ENCODE measurements around the gene GAS2.
A peak's percentile ranks its signal among the peaks of the same experiment; 100 is the strongest.

GAS2 gene

GRCh38 chr11:22659783-22660182 lies 6.6 kb upstream of the GAS2 start:
- H3K27me3 Mint-ChIP-seq (ENCODE audit: low read depth) = peaks cover 11% of the 10 kb centered on the region
- no peaks in the 10 kb centered on the region for H3K36me3 Mint-ChIP-seq (ENCODE audit: low read depth)
- no peak overlapping the region for H3K4me3 Mint-ChIP-seq
- H3K9me3 Mint-ChIP-seq = no peaks in the 10 kb centered on the region
- H3K27ac Mint-ChIP-seq = no peak overlapping the region
- H3K4me1 Mint-ChIP-seq (ENCODE audit: low read depth) = peaks cover 17% of the 10 kb centered on the region

- H3K4me3 Mint-ChIP-seq = peak overlapping the region; percentile 87
- H3K4me1 Mint-ChIP-seq (ENCODE audit: low read depth) = peaks cover 17% of the 10 kb centered on the region
- no peaks in the 10 kb centered on the region for H3K36me3 Mint-ChIP-seq (ENCODE audit: low read depth)
- no peaks in the 10 kb centered on the region for H3K9me3 Mint-ChIP-seq
- peaks cover 60% of the 10 kb centered on the region for H3K27me3 Mint-ChIP-seq (ENCODE audit: low read depth)
- H3K27ac Mint-ChIP-seq = no peak overlapping the region
Measured at GRCh38 chr11:22666688-22667439, 453 bp downstream of the GAS2 start.

DNA sequence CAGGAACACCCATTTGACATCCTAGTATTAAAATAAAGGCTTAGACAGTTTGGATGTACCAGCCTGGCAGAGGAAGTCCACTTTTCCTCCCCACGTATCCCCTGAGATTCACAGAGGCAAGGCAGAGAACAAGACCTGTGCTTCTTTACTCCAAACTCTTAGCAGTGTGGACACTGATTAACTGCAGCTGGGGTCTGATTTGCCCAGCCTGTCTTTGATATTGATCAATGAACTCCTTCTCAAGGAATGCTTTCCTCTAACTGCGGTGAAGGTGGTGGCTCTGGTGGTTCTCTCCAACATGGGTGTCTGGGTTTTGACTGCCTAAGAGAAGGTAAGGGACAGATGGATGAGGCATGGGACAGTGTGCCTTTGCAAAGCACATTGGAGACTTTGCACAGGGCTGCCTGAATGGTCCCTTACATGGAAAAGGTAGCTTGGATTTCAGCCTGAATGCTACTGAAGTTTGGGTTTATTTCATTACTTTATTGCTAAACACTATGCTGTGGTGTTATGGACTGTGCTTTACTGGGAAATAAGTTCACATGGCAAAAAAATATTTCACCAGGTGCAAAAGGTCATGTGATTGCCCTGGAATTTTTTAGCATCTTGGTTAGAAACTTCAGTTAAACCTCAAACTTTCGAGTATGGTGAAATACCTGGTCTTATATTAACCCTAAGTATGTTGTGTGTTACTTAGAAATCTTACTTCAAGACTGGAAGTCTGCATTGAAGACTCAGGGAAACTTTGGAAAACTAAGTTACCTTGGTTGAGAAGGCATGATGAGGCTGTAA lies 1.8 kb downstream of the GAS2 start:
- Mint-ChIP-seq H3K9me3 (no peaks in the 10 kb centered on the region), H3K4me1 (ENCODE audit: low read depth) (peaks cover 17% of the 10 kb centered on the region), H3K27me3 (ENCODE audit: low read depth) (peaks cover 62% of the 10 kb centered on the region), H3K4me3 (no peak overlapping the region), H3K27ac (no peak overlapping the region), H3K36me3 (ENCODE audit: low read depth) (no peaks in the 10 kb centered on the region)

GRCh38 chr11:22669368-22669767 lies 3.0 kb downstream of the GAS2 start:
- peaks cover 17% of the 10 kb centered on the region for H3K4me1 Mint-ChIP-seq (ENCODE audit: low read depth)
- H3K36me3 Mint-ChIP-seq (ENCODE audit: low read depth) = no peaks in the 10 kb centered on the region
- H3K27me3 Mint-ChIP-seq (ENCODE audit: low read depth) = peaks cover 61% of the 10 kb centered on the region
- no peak overlapping the region for H3K27ac Mint-ChIP-seq
- H3K9me3 Mint-ChIP-seq = no peaks in the 10 kb centered on the region
- H3K4me3 Mint-ChIP-seq = no peak overlapping the region

DNA sequence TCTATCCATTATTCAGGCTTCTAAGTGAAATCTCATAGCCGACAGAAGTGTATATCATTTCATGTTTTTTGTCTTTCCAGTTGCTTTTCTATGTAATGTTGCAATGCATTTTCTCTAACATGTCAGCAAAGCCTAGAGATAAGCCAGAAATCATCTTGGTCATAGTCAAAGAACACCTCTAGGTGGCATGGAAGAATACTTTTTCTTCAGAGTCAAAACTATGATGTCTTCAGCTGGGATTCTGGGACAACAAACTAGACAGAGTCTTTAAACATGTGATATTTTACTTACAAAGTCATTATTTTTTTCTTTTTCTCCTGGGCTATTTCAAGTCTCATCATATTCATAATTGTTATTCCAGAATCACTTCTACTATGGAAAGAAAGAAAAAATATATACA lies 4.4 kb downstream of the GAS2 start:
- H3K36me3 Mint-ChIP-seq (ENCODE audit: low read depth) = no peaks in the 10 kb centered on the region
- H3K4me1 Mint-ChIP-seq (ENCODE audit: low read depth) = peaks cover 15% of the 10 kb centered on the region
- H3K27ac Mint-ChIP-seq = no peak overlapping the region
- H3K4me3 Mint-ChIP-seq = no peak overlapping the region
- H3K27me3 Mint-ChIP-seq (ENCODE audit: low read depth) = peaks cover 50% of the 10 kb centered on the region
- H3K9me3 Mint-ChIP-seq = no peaks in the 10 kb centered on the region

DNA sequence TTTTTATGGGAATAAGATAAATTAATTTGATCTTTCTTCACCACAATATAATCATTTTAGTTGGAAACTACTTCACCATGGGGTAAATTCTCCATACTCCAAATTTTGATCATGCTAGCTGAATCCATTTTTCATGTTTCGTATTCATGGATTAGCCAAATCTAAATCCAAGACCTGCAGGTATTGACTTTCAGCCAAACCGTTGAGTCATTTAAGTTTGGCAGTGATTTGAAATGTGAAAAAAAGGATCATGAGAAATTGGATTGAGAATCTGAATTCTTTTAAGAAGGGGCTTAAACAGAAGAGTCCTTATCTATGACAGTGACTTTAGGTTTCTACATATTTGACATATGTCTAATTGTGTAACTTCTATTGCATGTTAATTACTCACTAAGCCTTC lies 5.3 kb downstream of the GAS2 start:
- Mint-ChIP-seq H3K4me3 (no peak overlapping the region), H3K36me3 (ENCODE audit: low read depth) (no peaks in the 10 kb centered on the region), H3K4me1 (ENCODE audit: low read depth) (peaks cover 10% of the 10 kb centered on the region), H3K9me3 (no peaks in the 10 kb centered on the region), H3K27ac (no peak overlapping the region), H3K27me3 (ENCODE audit: low read depth) (peaks cover 41% of the 10 kb centered on the region)

GRCh38 chr11:22674470-22675439 lies 8.3 kb downstream of the GAS2 start:
- H3K27ac Mint-ChIP-seq = no peak overlapping the region
- H3K4me3 Mint-ChIP-seq = no peak overlapping the region
- H3K9me3 Mint-ChIP-seq = no peaks in the 10 kb centered on the region
- H3K4me1 Mint-ChIP-seq (ENCODE audit: low read depth) = no peaks in the 10 kb centered on the region
- H3K27me3 Mint-ChIP-seq (ENCODE audit: low read depth) = peaks cover 19% of the 10 kb centered on the region
- no peaks in the 10 kb centered on the region for H3K36me3 Mint-ChIP-seq (ENCODE audit: low read depth)

- H3K36me3 Mint-ChIP-seq (ENCODE audit: low read depth) = no peaks in the 10 kb centered on the region
- no peaks in the 10 kb centered on the region for H3K4me1 Mint-ChIP-seq (ENCODE audit: low read depth)
- no peak overlapping the region for H3K4me3 Mint-ChIP-seq
- H3K27me3 Mint-ChIP-seq (ENCODE audit: low read depth) = peaks cover 3% of the 10 kb centered on the region
- H3K9me3 Mint-ChIP-seq = no peaks in the 10 kb centered on the region
- H3K27ac Mint-ChIP-seq = no peak overlapping the region
Measured at GRCh38 chr11:22677153-22677903, 10.9 kb downstream of the GAS2 start.

DNA sequence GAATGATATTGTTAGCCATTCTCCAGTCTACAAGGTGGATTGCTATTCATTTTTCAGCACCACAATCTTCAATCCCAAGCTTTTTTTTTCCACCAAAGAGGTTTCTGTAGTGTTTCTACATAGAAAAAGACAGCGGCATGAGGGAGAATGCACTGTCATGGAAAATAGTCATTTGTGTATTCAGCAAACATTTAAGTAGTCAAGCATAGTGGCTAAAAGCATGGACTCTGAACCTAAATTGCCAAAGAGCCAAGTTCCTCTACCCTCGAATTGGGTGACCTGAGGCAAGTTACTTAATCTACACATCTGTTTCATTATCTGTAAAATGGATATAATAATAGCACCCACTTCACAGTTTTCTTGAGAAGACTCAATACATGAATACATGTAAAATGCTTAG lies 14.2 kb downstream of the GAS2 start:
- no peaks in the 10 kb centered on the region for H3K27me3 Mint-ChIP-seq (ENCODE audit: low read depth)
- H3K36me3 Mint-ChIP-seq (ENCODE audit: low read depth) = no peaks in the 10 kb centered on the region
- no peak overlapping the region for H3K4me3 Mint-ChIP-seq
- no peak overlapping the region for H3K27ac Mint-ChIP-seq
- H3K4me1 Mint-ChIP-seq (ENCODE audit: low read depth) = no peaks in the 10 kb centered on the region
- no peaks in the 10 kb centered on the region for H3K9me3 Mint-ChIP-seq

- H3K27ac Mint-ChIP-seq = no peak overlapping the region
- no peaks in the 10 kb centered on the region for H3K27me3 Mint-ChIP-seq (ENCODE audit: low read depth)
Measured at GRCh38 chr11:22681281-22681812, 14.9 kb downstream of the GAS2 start.

DNA sequence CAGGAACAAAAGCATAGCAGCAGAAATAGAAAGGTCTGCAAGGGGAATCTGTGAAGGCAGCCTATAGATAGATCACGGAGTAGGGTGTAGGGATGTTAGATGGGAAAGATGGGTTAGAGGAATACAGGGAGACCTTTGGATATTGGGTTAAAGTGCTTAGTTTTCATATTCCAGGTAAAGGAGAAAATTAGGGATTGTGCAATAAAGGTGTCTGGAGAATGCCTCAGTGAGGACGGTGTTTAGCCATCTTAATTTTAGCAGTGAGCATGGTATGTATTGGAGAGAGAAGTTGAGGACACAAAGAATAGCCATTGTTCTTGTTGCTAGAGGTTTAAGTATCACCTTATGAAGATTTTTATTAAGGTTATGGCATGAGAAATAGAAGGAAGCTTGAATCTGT lies 17.7 kb downstream of the GAS2 start:
- Mint-ChIP-seq H3K36me3 (ENCODE audit: low read depth) (no peaks in the 10 kb centered on the region), H3K27ac (no peak overlapping the region), H3K4me1 (ENCODE audit: low read depth) (no peaks in the 10 kb centered on the region), H3K4me3 (no peak overlapping the region), H3K27me3 (ENCODE audit: low read depth) (no peaks in the 10 kb centered on the region), H3K9me3 (no peaks in the 10 kb centered on the region)

More at GRCh38 chr11:22681281-22681812, 14.9 kb downstream of the GAS2 start:
- no peak overlapping the region for H3K4me3 Mint-ChIP-seq
- H3K36me3 Mint-ChIP-seq (ENCODE audit: low read depth) = no peaks in the 10 kb centered on the region
- H3K9me3 Mint-ChIP-seq = no peaks in the 10 kb centered on the region
- H3K4me1 Mint-ChIP-seq (ENCODE audit: low read depth) = no peaks in the 10 kb centered on the region

GRCh38 chr11:22685111-22685510 lies 18.7 kb downstream of the GAS2 start:
- Mint-ChIP-seq H3K4me1 (ENCODE audit: low read depth) (no peaks in the 10 kb centered on the region), H3K27me3 (ENCODE audit: low read depth) (no peaks in the 10 kb centered on the region), H3K4me3 (no peak overlapping the region), H3K27ac (no peak overlapping the region), H3K36me3 (ENCODE audit: low read depth) (no peaks in the 10 kb centered on the region), H3K9me3 (no peaks in the 10 kb centered on the region)

GRCh38 chr11:22688914-22689313 lies 22.5 kb downstream of the GAS2 start:
- Mint-ChIP-seq H3K27me3 (ENCODE audit: low read depth) (no peaks in the 10 kb centered on the region), H3K4me3 (no peak overlapping the region), H3K27ac (no peak overlapping the region), H3K4me1 (ENCODE audit: low read depth) (peaks cover 4% of the 10 kb centered on the region), H3K36me3 (ENCODE audit: low read depth) (no peaks in the 10 kb centered on the region), H3K9me3 (no peaks in the 10 kb centered on the region)

GRCh38 chr11:22690257-22690656 lies 23.8 kb downstream of the GAS2 start:
- Mint-ChIP-seq H3K9me3 (no peaks in the 10 kb centered on the region), H3K4me3 (no peak overlapping the region), H3K27ac (no peak overlapping the region), H3K36me3 (ENCODE audit: low read depth) (no peaks in the 10 kb centered on the region), H3K4me1 (ENCODE audit: low read depth) (peaks cover 4% of the 10 kb centered on the region), H3K27me3 (ENCODE audit: low read depth) (no peaks in the 10 kb centered on the region)

Measured in T-helper 1 cell treated with Interleukin-12 subunit alpha and Interleukin-12 subunit beta and Interleukin-4 antibody, amounts not matched to agents 30 μg/mL and 1 μg/mL, for 36 hours (primary cell).